ENCODE data around the gene UBAC1. TPM values are rescaled to one million over a fixed set of nuclear protein-coding genes. Genes with fewer than 3 reads are reported as not detected.

Gene UBAC1
- total RNA-seq, 6 experiments from 2014 or later = 27.9 to 33.6 (median 31.2) TPM

DNA sequence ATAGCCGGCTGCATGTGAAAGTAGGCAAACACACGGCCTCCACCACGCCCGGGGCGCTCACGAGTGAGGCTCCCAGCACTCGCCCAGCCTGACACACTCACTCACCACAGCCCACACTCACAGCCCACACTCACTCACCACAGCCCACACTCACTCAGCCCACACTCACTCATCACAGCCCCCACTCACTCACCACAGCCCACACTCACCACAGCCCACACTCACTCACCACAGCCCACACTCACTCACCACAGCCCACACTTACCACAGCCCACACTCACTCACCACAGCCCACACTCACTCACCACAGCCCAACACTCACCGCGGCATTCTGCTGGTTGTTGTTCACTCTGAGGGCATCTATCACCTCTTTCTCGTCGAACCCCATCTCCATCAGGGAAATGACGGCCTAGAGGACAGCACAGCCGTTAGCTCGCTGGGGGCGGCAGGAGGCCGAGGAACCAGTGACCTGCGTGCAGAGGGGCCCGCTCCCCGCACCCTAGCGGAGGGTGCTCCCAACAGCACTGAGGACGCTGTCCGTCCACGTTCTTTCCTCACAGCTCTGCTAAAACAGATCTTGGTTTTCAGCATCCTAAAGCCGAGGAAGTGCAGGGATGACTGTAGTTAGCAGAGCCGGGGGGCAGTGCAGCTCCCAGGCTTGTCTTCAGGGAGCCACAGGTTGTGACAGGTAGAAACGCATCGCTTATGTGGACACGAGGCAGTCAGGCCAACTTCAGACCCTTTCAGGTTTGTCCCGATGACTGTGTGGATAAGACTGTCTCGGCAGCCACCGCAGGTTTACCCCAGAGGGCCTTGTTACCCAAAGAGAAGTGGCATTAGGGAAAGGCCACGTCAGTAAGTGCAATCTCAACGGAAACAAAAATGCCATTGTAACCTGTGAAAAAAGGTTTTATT is 21.6 kb downstream of the UBAC1 start:
- H3K9me3 Mint-ChIP-seq = no peaks in the 10 kb centered on the region
- H3K36me3 Mint-ChIP-seq (ENCODE audit: low read depth) = peaks cover 32% of the 10 kb centered on the region
- no peak for DNase-seq
- TF ChIP-seq, protein P1, sequence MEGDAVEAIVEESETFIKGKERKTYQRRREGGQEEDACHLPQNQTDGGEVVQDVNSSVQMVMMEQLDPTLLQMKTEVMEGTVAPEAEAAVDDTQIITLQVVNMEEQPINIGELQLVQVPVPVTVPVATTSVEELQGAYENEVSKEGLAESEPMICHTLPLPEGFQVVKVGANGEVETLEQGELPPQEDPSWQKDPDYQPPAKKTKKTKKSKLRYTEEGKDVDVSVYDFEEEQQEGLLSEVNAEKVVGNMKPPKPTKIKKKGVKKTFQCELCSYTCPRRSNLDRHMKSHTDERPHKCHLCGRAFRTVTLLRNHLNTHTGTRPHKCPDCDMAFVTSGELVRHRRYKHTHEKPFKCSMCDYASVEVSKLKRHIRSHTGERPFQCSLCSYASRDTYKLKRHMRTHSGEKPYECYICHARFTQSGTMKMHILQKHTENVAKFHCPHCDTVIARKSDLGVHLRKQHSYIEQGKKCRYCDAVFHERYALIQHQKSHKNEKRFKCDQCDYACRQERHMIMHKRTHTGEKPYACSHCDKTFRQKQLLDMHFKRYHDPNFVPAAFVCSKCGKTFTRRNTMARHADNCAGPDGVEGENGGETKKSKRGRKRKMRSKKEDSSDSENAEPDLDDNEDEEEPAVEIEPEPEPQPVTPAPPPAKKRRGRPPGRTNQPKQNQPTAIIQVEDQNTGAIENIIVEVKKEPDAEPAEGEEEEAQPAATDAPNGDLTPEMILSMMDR (IDR thresholded peaks at IDR 0.05) = no peak
- H3K27me3 Mint-ChIP-seq (ENCODE audit: insufficient read depth) = no peaks in the 10 kb centered on the region; the same call in 1 of the 2 replicates
- H3K4me3 Mint-ChIP-seq = no peak overlapping the region
- no peak overlapping the region for H3K27ac Mint-ChIP-seq
- H3K4me1 Mint-ChIP-seq (ENCODE audit: low read depth) = no peaks in the 10 kb centered on the region

DNA sequence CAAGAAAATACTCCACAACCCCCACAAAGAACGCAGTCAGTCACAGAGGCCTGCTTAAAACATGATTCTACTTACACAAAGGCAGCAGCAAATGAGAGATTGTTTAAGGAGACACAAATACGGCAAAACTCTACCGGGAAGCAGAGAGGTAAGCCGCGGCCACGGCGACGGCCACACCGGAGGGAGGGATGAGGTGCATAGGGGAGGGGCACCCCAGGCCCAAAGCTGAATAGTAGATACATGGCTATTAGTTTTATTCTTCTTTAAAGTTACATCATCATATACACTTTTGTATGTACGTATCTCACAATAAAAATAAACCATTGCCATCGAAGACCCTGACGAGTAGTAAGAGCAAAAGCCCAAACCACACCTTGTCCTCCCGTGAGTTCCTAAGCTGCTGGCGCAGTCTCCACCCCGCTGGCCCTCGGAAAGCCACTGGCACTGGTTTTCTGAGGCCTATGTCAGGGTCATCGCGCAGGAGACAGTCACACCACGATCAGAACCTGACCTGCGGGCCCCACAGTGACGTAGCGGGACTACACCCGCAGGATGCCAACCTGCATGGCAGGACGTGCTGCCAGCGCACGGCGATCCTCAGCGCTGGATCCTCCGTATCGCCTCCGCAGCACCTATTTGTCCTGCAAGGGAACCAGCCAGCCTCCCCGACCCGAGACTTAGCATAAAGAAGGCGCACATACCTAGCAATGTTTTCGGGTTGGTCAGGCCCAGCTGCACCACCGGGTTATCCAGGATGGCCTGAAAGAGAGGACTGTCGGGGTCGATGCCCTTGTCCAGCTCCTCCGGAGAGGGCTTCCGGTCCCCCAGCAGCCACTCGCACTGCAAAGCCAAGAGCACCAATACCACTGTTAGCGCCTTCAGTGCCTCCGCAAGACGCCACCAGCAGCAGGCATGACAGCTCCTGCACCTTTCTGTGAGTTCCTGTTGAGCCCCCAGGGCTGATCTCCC is 23.4 kb downstream of the UBAC1 start:
- DNase-seq = no peak
- H3K4me3 Mint-ChIP-seq = no peak overlapping the region
- H3K27ac Mint-ChIP-seq = no peak overlapping the region
- no peaks in the 10 kb centered on the region for H3K9me3 Mint-ChIP-seq
- TF ChIP-seq, protein P1 (IDR thresholded peaks at IDR 0.05) = no peak
- no peaks in the 10 kb centered on the region; the same call in 1 of the 2 replicates for H3K27me3 Mint-ChIP-seq (ENCODE audit: insufficient read depth)
- H3K36me3 Mint-ChIP-seq (ENCODE audit: low read depth) = peaks cover 25% of the 10 kb centered on the region
- no peaks in the 10 kb centered on the region for H3K4me1 Mint-ChIP-seq (ENCODE audit: low read depth)

DNA sequence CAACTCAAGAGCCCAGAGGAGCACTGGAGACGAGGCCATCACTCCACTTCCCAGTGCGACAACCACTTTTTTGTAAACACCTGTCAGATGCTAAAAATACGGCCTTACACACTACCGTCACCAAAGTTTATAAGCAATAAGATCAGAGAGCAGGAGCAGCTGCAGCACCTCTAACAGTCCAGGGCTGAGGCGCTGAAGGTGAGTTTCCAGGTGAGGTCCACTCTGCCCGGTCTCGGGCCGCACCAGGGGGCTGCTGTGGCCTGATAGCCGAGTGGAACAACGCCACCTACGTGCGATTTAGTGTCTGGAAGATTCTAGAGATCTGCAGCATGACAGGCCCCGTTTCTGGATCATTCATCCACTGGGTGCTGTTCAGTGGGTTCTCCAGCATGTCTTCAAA is 28.1 kb downstream of the UBAC1 start:
- Mint-ChIP-seq H3K4me1 (ENCODE audit: low read depth) (no peaks in the 10 kb centered on the region), H3K27ac (no peak overlapping the region), H3K9me3 (no peaks in the 10 kb centered on the region), H3K27me3 (ENCODE audit: insufficient read depth) (no peaks in the 10 kb centered on the region; the same call in 1 of the 2 replicates), H3K36me3 (ENCODE audit: low read depth) (peaks cover 21% of the 10 kb centered on the region), H3K4me3 (no peak overlapping the region)
- no peak for DNase-seq
- TF ChIP-seq, protein P1 (IDR thresholded peaks at IDR 0.05) = no peak

DNA sequence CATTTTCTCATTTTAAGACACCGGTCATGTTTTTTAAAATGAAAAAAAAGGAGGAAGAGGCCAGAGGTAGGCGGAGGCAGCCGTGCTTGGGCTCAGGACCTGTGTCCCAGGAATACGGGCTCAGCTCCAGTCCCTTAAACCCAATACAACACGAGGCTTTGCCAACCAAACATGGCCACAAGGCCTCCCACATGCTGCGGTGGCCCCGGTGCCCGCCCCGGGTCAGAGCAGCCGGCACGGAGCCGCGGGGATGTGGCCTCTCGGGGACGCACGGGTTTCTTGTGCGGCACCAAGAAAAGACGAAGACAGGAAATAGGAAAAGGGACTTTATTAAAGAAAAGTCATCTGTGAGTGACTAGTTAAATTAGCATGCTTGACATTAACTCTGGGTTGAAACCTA is 28.5 kb downstream of the UBAC1 start:
- H3K9me3 Mint-ChIP-seq = no peaks in the 10 kb centered on the region
- H3K27ac Mint-ChIP-seq = no peak overlapping the region
- peaks cover 18% of the 10 kb centered on the region for H3K36me3 Mint-ChIP-seq (ENCODE audit: low read depth)
- H3K4me1 Mint-ChIP-seq (ENCODE audit: low read depth) = peaks cover 4% of the 10 kb centered on the region; the same call in 1 of the 2 replicates
- no peak for DNase-seq
- no peak overlapping the region for H3K4me3 Mint-ChIP-seq
- peaks cover 2% of the 10 kb centered on the region; the same call in 1 of the 2 replicates for H3K27me3 Mint-ChIP-seq (ENCODE audit: insufficient read depth)
- TF ChIP-seq, protein P1 (IDR thresholded peaks at IDR 0.05) = no peak

DNA sequence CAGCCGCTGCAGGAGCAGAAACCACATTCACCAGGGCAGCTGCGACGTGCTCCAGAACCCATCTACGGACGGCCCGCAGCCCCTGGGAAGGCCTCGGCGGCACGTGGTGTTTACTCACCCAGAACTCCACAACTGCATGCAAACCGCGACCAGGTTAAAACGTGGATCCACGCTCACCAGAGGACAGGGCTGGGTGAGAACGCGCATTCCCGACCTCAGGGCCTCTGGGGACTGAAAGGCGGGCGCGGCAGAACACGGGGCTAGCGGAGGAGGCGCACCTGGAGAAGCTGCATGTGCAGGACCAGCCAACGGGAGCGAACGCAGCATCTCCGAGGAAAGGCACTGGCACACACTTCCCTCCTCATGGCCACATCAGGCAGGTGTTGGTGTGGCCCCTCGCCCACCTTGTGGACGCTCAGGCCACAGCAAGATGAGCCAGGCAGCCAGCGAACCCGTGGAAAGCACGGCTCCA is 29.8 kb downstream of the UBAC1 start:
- DNase-seq = no peak
- TF ChIP-seq, protein P1 (IDR thresholded peaks at IDR 0.05) = no peak

More for the DNA sequence above, 29.8 kb downstream of the UBAC1 start:
- H3K9me3 Mint-ChIP-seq = no peaks in the 10 kb centered on the region
- no peak overlapping the region for H3K4me3 Mint-ChIP-seq
- peaks cover 4% of the 10 kb centered on the region; the same call in 1 of the 2 replicates for H3K27me3 Mint-ChIP-seq (ENCODE audit: insufficient read depth)
- H3K27ac Mint-ChIP-seq = no peak overlapping the region
- H3K4me1 Mint-ChIP-seq (ENCODE audit: low read depth) = peaks cover 6% of the 10 kb centered on the region; the same call in 1 of the 2 replicates
- peaks cover 9% of the 10 kb centered on the region for H3K36me3 Mint-ChIP-seq (ENCODE audit: low read depth)
